Chondrocyte (in vitro differentiated cells): ENCODE measurements around the gene SPNS3. TPM values are rescaled to one million over a fixed set of nuclear protein-coding genes. Genes with fewer than 3 reads are reported as not detected.

ENCODE experiments used
- DNase-seq: peaks from one replicate; pipeline ENCODE4 v3.0.0; 2021; ENCODE audit warnings: mixed read lengths, low spot score
- H3K27ac Mint-ChIP-seq: one replicate; pipeline ENCODE4 v1.8.0; 2021; ENCODE audit warnings: mild to moderate bottlenecking, moderate library complexity, mixed read lengths; ENCODE audit not compliant: unreplicated experiment
- H3K27me3 Mint-ChIP-seq: 2 replicates; pipeline ENCODE4 v1.8.0; 2021; ENCODE audit warnings: low read depth, mixed read lengths
- H3K36me3 Mint-ChIP-seq: 2 replicates; pipeline ENCODE4 v1.8.0; 2021; ENCODE audit warnings: low read depth, mixed read lengths
- H3K4me1 Mint-ChIP-seq: 2 replicates; pipeline ENCODE4 v1.8.0; 2021; ENCODE audit warnings: low read depth, mild to moderate bottlenecking, mixed read lengths
- H3K4me3 Mint-ChIP-seq: one replicate; pipeline ENCODE4 v1.8.0; 2021; ENCODE audit warnings: mild to moderate bottlenecking, moderate library complexity, mixed read lengths; ENCODE audit not compliant: unreplicated experiment
- H3K9me3 Mint-ChIP-seq: 2 replicates; pipeline ENCODE4 v1.8.0; 2021; ENCODE audit warnings: low read depth, mixed read lengths
- CTCF ChIP-seq: fragments of 200-600 bp; sonication (generic); IDR thresholded peaks from 2 replicates; pipeline ENCODE4 v1.5.0; 2021; ENCODE audit warnings: antibody characterized with exemption, mild to moderate bottlenecking, moderate library complexity
- total RNA-seq: library from RNA; stranded (reverse); gene quantifications from 3 replicates; pipeline ENCODE4 v1.2.1, GENCODE V29; 2021

SPNS3 gene
- total RNA-seq, 1 donor from 2014 or later: not detected

GRCh38 chr17:4488989-4489595, 55.4 kb downstream of the SPNS3 start:
- no peak overlapping the region for H3K4me3 Mint-ChIP-seq
- no peaks in the 10 kb centered on the region for H3K4me1 Mint-ChIP-seq
- peaks cover 14% of the 10 kb centered on the region for H3K27me3 Mint-ChIP-seq
- TF ChIP-seq CTCF: no peak
- peaks cover 2% of the 10 kb centered on the region for H3K36me3 Mint-ChIP-seq
- no peak overlapping the region for H3K27ac Mint-ChIP-seq
- DNase-seq: no peak
- H3K9me3 Mint-ChIP-seq: no peaks in the 10 kb centered on the region

- H3K9me3 Mint-ChIP-seq: no peaks in the 10 kb centered on the region
- peaks cover 2% of the 10 kb centered on the region for H3K36me3 Mint-ChIP-seq
- H3K4me3 Mint-ChIP-seq: no peak overlapping the region
- DNase-seq: no peak
- no peaks in the 10 kb centered on the region for H3K4me1 Mint-ChIP-seq
- H3K27me3 Mint-ChIP-seq: peaks cover 16% of the 10 kb centered on the region
- no peak overlapping the region for H3K27ac Mint-ChIP-seq
- no peak for TF ChIP-seq CTCF
Observed at GRCh38 chr17:4490109-4490591, 56.4 kb downstream of the SPNS3 start.

DNA sequence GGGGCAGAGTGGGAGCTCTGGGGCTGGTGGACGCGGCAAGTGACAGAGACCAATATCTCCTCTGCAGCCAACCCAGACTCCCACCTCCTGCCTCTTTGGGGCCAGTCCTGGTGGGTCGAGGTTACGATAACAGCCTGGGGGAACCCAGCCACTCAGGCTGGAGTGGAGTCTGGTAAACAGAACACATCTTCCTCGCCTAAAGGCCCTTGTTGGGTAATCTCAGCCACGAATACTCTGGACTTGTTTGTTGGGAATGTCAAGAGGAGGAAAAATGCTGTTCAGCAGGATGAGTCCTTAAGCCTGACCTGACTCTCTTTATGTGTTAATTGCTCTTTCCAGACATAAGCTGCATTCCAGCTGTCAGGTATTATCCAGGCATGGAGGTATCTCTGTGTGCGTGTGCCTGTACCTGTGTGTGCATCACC, 56.9 kb downstream of the SPNS3 start:
- Mint-ChIP-seq H3K36me3 (peaks cover 2% of the 10 kb centered on the region), H3K4me3 (no peak overlapping the region)

GRCh38 chr17:4492721-4493561, 59.2 kb downstream of the SPNS3 start:
- Mint-ChIP-seq H3K4me3 (no peak overlapping the region), H3K9me3 (no peaks in the 10 kb centered on the region), H3K36me3 (peaks cover 2% of the 10 kb centered on the region), H3K4me1 (peaks cover 9% of the 10 kb centered on the region), H3K27me3 (peaks cover 20% of the 10 kb centered on the region), H3K27ac (no peak overlapping the region)
- TF ChIP-seq CTCF: no peak
- DNase-seq: no peak

More for the DNA sequence above, 56.9 kb downstream of the SPNS3 start:
- no peak overlapping the region for H3K27ac Mint-ChIP-seq
- no peaks in the 10 kb centered on the region for H3K9me3 Mint-ChIP-seq
- no peaks in the 10 kb centered on the region for H3K4me1 Mint-ChIP-seq
- TF ChIP-seq CTCF: no peak
- H3K27me3 Mint-ChIP-seq: peaks cover 16% of the 10 kb centered on the region
- DNase-seq: no peak

DNA sequence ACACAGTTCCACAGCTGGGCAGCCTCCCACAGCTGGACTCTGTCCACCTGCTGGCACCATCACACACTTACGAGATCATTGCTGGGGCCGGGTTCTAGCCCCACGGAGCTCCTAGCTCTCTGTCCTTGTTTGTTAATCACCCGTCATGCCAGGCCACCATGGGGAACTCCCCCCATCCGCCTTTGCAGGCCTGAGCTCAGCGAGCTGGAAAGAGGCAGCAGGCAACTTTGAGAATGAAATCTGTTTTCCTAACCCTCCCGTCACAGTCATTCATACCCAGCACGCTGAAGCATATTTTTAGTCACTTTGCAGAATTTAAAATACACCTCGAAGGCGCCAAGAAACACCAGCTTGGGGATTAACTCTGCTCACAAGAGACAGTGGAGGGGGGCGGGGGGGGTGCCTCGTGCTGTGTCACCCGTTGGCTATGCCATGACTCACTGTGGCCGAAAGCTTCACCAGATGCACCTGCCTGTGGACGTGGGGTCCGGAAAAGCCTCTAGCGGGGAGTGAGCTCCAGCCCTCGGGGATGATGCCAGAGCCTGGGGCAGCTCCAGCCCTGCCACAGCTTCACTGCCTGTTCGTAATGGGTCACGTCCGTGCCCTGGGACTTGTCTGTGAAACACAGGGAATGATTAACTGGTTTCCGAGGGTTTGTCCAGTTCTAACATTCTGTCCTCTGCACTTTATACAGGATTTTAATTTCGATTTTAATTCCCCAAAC, 63.5 kb downstream of the SPNS3 start:
- Mint-ChIP-seq H3K4me1 (peaks cover 14% of the 10 kb centered on the region), H3K4me3 (peak overlapping the region; percentile 18), H3K36me3 (peaks cover 4% of the 10 kb centered on the region), H3K27ac (peak overlapping the region; percentile 54), H3K9me3 (no peaks in the 10 kb centered on the region), H3K27me3 (peaks cover 35% of the 10 kb centered on the region)
- DNase-seq: no peak
- no peak for TF ChIP-seq CTCF
